Neural cell (in vitro differentiated cells): ENCODE data around the gene FIBCD1. TPM values are rescaled to one million over a fixed set of nuclear protein-coding genes. Genes with fewer than 3 reads are reported as not detected.

Experiments used
- H2AFZ ChIP-seq: fragments of 200-600, 300-800 bp; sonication (generic), shearing (Covaris generic); 2 replicates; pipeline ENCODE4 v1.6.0; 2014; ENCODE audit warnings: low read depth, mild to moderate bottlenecking, antibody characterized with exemption, low read length, moderate library complexity
- H3F3A ChIP-seq: fragments of 200-600 bp; shearing (Covaris generic); 2 replicates; pipeline ENCODE4 v1.6.1; 2016; ENCODE audit warnings: mild to moderate bottlenecking, moderate library complexity, mixed read lengths, antibody characterized with exemption, low read length; ENCODE audit not compliant: insufficient read depth, poor library complexity, severe bottlenecking
- H3K27ac ChIP-seq: fragments of 200-600, 300-800 bp; sonication (generic), shearing (Covaris generic); 2 replicates; pipeline ENCODE4 v1.5.1; 2014; ENCODE audit warnings: mild to moderate bottlenecking, low read length, moderate library complexity
- H3K27me3 ChIP-seq: fragments of 300-800, 200-600 bp; sonication (generic), shearing (Covaris generic); 2 replicates; pipeline ENCODE4 v1.6.0; 2014; ENCODE audit warnings: mild to moderate bottlenecking, low read depth, low read length, moderate library complexity; ENCODE audit not compliant: insufficient read depth
- H3K36me3 ChIP-seq: fragments of 300-800, 200-600 bp; sonication (generic), shearing (Covaris generic); 2 replicates; pipeline ENCODE4 v1.5.1; 2014; ENCODE audit warnings: mild to moderate bottlenecking, antibody characterized with exemption, low read length, moderate library complexity; ENCODE audit not compliant: insufficient read depth
- H3K4me2 ChIP-seq: fragments of 300-800, 200-600 bp; sonication (generic), shearing (Covaris generic); 2 replicates; pipeline ENCODE4 v1.6.0; 2014; ENCODE audit warnings: mild to moderate bottlenecking, low read length
- H3K4me3 ChIP-seq: fragments of 300-800, 200-600 bp; sonication (generic), shearing (Covaris generic); 2 replicates; pipeline ENCODE4 v1.5.1; 2014; ENCODE audit warnings: mild to moderate bottlenecking, low read length, moderate library complexity
- H3K79me2 ChIP-seq: fragments of 200-600 bp; shearing (Covaris generic); replicated peaks from 2 replicates; pipeline ENCODE4 v1.6.0; 2014; ENCODE audit warnings: mild to moderate bottlenecking, low read length, moderate library complexity; ENCODE audit not compliant: insufficient read depth
- H3K9ac ChIP-seq: fragments of 300-800, 200-600 bp; sonication (generic), shearing (Covaris generic); 2 replicates; pipeline ENCODE4 v1.6.1; 2016; ENCODE audit warnings: mild to moderate bottlenecking, low read length, mixed read lengths
- H3K9me2 ChIP-seq: fragments of 200-600 bp; shearing (Covaris generic); 2 replicates; pipeline ENCODE4 v1.6.1; 2016; ENCODE audit warnings: mild to moderate bottlenecking, low read length, mixed read lengths; ENCODE audit not compliant: insufficient read depth
- H3K9me3 ChIP-seq: fragments of 200-600, 300-800 bp; sonication (generic), shearing (Covaris generic); 2 replicates; pipeline ENCODE4 v1.6.1; 2016; ENCODE audit warnings: mild to moderate bottlenecking, mixed run types, low read length, moderate library complexity, mixed read lengths
- H4K20me1 ChIP-seq: fragments of 200-600 bp; shearing (Covaris generic); 2 replicates; pipeline ENCODE4 v1.6.1; 2016; ENCODE audit warnings: mild to moderate bottlenecking, mixed run types; ENCODE audit not compliant: insufficient read depth
- EP300 ChIP-seq: fragments of 450-650 bp; conservative IDR thresholded peaks from 2 replicates; pipeline ENCODE4 v1.6.1; 2014; ENCODE audit warnings: antibody characterized with exemption, mild to moderate bottlenecking, moderate library complexity; ENCODE audit not compliant: poor library complexity, severe bottlenecking
- EZH2 ChIP-seq: fragments of 200-600, 300-800 bp; shearing (Covaris generic), sonication (generic); IDR thresholded peaks from 2 replicates; pipeline ENCODE4 v1.6.1; 2014; ENCODE audit warnings: antibody characterized with exemption, low read length, borderline replicate concordance, mild to moderate bottlenecking; ENCODE audit not compliant: insufficient read depth, poor library complexity, severe bottlenecking
- RAD21 ChIP-seq: fragments of 450-650 bp; conservative IDR thresholded peaks from 2 replicates; pipeline ENCODE4 v1.6.1; 2014; ENCODE audit warnings: antibody characterized with exemption, mild to moderate bottlenecking, moderate library complexity
- SMC3 ChIP-seq: fragments of 450-650 bp; conservative IDR thresholded peaks from 2 replicates; pipeline ENCODE4 v1.6.1; 2014; ENCODE audit warnings: antibody characterized with exemption, mild to moderate bottlenecking, moderate library complexity; ENCODE audit not compliant: poor library complexity
- TAF1 ChIP-seq: IDR thresholded peaks from 2 replicates; pipeline ENCODE4 v1.6.1; 2012; ENCODE audit warnings: low read depth
- polyA plus RNA-seq: library from polyadenylated mRNA; depleted of rRNA; stranded (reverse); fragments of >200 nt; gene quantifications from 2 replicates; pipeline ENCODE4 v1.2.3, GENCODE V29; 2014
- TF ChIP-seq, protein P1 (sequence below): fragments of 450-650 bp; IDR thresholded peaks from 2 replicates; pipeline ENCODE4 v1.5.1; 2014; ENCODE audit warnings: antibody characterized with exemption, mild to moderate bottlenecking, moderate library complexity; ENCODE audit not compliant: poor library complexity, severe bottlenecking
- TF ChIP-seq, protein P2 (sequence below): IDR thresholded peaks from 2 replicates; pipeline ENCODE4 v1.6.1; 2012; ENCODE audit warnings: borderline replicate concordance

FIBCD1 gene
- polyA plus RNA-seq, 1 donor from 2014 or later: 2.7 TPM

DNA sequence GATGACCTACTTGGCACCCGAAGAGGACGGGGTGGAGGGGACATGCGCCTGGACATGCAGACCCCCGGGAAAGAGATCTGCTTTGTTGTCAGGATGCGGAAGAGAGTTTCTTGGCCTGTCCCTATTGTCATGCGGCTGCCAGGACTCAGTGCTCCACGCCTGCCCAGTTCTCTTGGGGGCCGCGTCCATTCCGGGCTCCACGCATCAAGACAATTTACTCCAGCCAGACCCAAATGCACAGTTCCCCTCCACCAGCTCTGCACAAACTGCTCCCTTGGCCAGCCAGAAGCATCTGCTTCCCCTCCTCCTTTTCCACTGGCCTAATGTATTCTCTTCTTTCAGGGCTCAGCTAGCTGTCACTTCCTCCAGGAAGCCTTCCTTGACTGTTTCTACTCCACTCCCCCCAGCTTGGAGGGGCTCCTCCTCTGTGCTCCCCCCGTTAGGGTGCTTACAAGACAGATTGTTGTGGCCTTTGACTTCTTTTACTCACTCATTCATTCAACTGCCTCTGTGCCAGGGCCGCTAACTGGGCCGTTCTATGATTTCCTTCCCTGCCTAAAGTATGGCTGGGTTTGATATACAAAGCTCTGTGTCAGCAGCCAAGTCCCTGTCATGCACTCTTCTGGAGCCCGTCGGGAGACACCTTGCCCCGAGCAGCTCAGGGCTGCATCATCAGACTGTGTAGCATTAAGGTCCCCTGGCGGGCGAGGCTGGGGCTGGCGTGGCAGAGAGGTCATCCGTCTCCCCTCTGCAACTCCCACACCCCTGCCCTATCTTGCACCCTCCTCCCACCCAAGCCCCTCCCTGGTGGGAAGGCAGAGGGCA is 6.6 kb downstream of the FIBCD1 start:
- no peak overlapping the region for H3K27ac ChIP-seq
- no peaks in the 10 kb centered on the region for H3K79me2 ChIP-seq
- TF ChIP-seq, protein P1, sequence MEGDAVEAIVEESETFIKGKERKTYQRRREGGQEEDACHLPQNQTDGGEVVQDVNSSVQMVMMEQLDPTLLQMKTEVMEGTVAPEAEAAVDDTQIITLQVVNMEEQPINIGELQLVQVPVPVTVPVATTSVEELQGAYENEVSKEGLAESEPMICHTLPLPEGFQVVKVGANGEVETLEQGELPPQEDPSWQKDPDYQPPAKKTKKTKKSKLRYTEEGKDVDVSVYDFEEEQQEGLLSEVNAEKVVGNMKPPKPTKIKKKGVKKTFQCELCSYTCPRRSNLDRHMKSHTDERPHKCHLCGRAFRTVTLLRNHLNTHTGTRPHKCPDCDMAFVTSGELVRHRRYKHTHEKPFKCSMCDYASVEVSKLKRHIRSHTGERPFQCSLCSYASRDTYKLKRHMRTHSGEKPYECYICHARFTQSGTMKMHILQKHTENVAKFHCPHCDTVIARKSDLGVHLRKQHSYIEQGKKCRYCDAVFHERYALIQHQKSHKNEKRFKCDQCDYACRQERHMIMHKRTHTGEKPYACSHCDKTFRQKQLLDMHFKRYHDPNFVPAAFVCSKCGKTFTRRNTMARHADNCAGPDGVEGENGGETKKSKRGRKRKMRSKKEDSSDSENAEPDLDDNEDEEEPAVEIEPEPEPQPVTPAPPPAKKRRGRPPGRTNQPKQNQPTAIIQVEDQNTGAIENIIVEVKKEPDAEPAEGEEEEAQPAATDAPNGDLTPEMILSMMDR: no peak
- TF ChIP-seq, protein P2, sequence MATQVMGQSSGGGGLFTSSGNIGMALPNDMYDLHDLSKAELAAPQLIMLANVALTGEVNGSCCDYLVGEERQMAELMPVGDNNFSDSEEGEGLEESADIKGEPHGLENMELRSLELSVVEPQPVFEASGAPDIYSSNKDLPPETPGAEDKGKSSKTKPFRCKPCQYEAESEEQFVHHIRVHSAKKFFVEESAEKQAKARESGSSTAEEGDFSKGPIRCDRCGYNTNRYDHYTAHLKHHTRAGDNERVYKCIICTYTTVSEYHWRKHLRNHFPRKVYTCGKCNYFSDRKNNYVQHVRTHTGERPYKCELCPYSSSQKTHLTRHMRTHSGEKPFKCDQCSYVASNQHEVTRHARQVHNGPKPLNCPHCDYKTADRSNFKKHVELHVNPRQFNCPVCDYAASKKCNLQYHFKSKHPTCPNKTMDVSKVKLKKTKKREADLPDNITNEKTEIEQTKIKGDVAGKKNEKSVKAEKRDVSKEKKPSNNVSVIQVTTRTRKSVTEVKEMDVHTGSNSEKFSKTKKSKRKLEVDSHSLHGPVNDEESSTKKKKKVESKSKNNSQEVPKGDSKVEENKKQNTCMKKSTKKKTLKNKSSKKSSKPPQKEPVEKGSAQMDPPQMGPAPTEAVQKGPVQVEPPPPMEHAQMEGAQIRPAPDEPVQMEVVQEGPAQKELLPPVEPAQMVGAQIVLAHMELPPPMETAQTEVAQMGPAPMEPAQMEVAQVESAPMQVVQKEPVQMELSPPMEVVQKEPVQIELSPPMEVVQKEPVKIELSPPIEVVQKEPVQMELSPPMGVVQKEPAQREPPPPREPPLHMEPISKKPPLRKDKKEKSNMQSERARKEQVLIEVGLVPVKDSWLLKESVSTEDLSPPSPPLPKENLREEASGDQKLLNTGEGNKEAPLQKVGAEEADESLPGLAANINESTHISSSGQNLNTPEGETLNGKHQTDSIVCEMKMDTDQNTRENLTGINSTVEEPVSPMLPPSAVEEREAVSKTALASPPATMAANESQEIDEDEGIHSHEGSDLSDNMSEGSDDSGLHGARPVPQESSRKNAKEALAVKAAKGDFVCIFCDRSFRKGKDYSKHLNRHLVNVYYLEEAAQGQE: no peak
- no peak for TF ChIP-seq SMC3
- no peak for TF ChIP-seq EP300
- TF ChIP-seq RAD21: no peak
- no peak overlapping the region for H3K9ac ChIP-seq
- H3K27me3 ChIP-seq: peaks cover 3% of the 10 kb centered on the region
- H3K4me3 ChIP-seq: no peak overlapping the region
- no peaks in the 10 kb centered on the region for H3K9me3 ChIP-seq
- H4K20me1 ChIP-seq: no peaks in the 10 kb centered on the region
- H2AFZ ChIP-seq: no peak overlapping the region
- H3K36me3 ChIP-seq: no peaks in the 10 kb centered on the region
- H3K4me2 ChIP-seq: no peak overlapping the region
- no peaks in the 10 kb centered on the region for H3K9me2 ChIP-seq
- no peaks in the 10 kb centered on the region for H3F3A ChIP-seq

DNA sequence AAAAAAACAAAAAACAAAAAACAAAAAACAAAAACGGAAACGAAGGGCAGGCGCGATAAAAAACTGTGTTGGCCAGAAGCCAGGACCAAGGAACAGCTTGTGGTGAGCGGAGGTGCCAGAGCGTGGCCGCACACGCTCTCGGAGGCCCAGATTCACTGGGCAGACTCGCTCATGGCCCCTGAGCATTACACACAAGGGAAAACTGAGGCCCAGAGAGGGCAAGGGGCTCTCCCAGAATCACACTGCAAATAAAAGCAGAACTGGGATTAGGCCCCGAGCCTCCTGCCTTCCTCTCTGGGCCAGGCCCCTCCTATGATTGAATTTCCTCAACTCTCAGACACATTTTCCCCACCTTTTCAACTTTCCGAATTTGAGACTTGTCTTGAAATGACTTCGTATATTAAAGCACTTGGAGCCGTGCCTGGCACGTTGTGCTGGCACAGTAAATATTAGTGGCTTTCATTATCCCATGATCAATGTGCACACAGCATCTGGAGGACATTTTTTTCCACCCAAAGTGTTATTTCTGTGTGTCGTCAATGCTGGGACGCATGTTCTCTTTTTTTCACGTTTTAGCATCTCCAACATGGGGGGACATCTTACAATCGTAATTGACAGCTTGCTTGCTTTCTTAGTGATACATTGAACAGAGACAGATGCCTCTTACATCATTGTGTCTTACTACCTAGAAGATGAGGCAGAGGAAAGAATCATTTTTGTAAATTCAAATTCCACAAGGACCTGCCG is 7.4 kb downstream of the FIBCD1 start:
- Histone ChIP-seq H3K27me3 (no peaks in the 10 kb centered on the region), H2AFZ (no peak overlapping the region), H4K20me1 (no peaks in the 10 kb centered on the region), H3K9ac (no peak overlapping the region), H3K4me2 (no peak overlapping the region), H3K9me2 (no peaks in the 10 kb centered on the region), H3F3A (no peaks in the 10 kb centered on the region), H3K27ac (no peak overlapping the region), H3K4me3 (no peak overlapping the region), H3K36me3 (no peaks in the 10 kb centered on the region), H3K9me3 (no peaks in the 10 kb centered on the region), H3K79me2 (no peaks in the 10 kb centered on the region)
- TF ChIP-seq, protein P1: no peak
- no peak for TF ChIP-seq SMC3
- TF ChIP-seq TAF1: no peak
- TF ChIP-seq, protein P2: no peak
- TF ChIP-seq EZH2: no peak
- no peak for TF ChIP-seq RAD21
